ENCODE measurements around the gene XBP1.

DNA sequence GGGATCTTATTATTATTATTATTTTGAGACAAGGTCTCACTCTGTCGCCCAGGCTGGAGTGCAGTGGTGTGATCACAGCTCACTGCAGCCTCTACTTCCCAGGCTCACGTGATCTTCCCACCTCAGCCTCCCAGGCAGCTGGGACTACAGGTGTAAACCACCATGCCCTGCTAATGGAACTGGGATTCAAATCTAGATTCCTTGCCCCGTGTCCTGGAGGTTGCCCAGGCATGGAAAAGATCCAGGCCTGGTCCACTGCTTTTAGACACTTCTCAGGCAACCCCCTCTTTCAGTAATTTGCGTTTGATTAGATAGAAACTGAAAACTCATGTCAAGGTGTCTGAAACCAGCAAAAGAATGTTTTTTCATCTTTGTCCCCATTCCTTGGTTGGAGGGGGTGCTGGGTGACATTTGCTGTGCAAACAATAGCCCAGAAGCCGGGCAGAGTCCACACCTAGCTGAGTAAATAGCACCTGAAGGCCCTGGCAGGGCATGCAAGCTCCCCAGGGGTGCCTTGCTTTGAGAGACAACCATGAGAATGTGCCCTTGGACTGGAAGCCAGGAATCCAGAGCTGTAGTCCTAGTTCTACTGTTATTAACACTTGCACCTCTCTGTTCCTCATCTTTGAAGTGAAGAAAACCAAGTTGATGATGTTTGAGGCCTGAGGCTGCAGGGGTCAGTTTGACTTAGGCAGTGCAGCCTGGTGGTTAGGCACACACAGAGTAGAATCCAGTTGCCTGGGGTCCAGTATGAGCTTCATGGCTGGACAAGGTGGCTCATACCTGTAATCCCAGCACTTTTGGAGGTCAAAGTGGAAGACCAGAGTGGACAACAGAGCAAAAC, 19.1 kb upstream of the XBP1 start:
- TF ChIP-seq CTCF (IDR thresholded peaks at IDR 0.05) (no peak), ZFX (IDR thresholded peaks at IDR 0.05; ENCODE audit: borderline replicate concordance) (no peak)

Measured in 22Rv1 (cell line).